HepG2 (cell line): ENCODE measurements around the gene ANKRD53. TPM values are rescaled to one million over a fixed set of nuclear protein-coding genes. Genes with fewer than 3 reads are reported as not detected.

ENCODE experiments used
- ATF7-NPFF ChIP-seq: sonication (generic); formaldehyde crosslinking; IDR thresholded peaks from 2 replicates; pipeline ENCODE4 v1.8.1; 2023; ENCODE audit warnings: mild to moderate bottlenecking, low read depth, missing genetic modification reagents, moderate library complexity
- DRAP1 ChIP-seq: IDR thresholded peaks from 2 replicates; pipeline ENCODE4 v1.6.1; 2016; ENCODE audit warnings: missing genetic modification reagents, missing compliant biosample characterization
- HDAC1 ChIP-seq: sonication (generic); formaldehyde crosslinking; IDR thresholded peaks from 2 replicates; pipeline ENCODE4 v1.5.1; 2020; ENCODE audit warnings: mild to moderate bottlenecking, missing genetic modification reagents
- HDAC2 ChIP-seq: sonication (generic); formaldehyde crosslinking; IDR thresholded peaks from 2 replicates; pipeline ENCODE4 v1.4.0; 2020; ENCODE audit warnings: missing genetic modification reagents
- HNF1B ChIP-seq: sonication (generic); formaldehyde crosslinking; IDR thresholded peaks from 2 replicates; pipeline ENCODE4 v1.5.1; 2020; ENCODE audit warnings: mild to moderate bottlenecking, moderate library complexity, missing genetic modification reagents
- HNRNPH1 ChIP-seq: fragments of 200-400 bp; formaldehyde crosslinking; optimal IDR thresholded peaks from 2 replicates; pipeline ENCODE3; 2017; ENCODE audit warnings: mild to moderate bottlenecking, low read depth, low read length
- HOMEZ ChIP-seq: IDR thresholded peaks from 2 replicates; pipeline ENCODE4 v1.6.1; 2016; ENCODE audit warnings: low read depth
- IKZF1 ChIP-seq: fragments of 450-650 bp; IDR thresholded peaks from 2 replicates; pipeline ENCODE4 v1.7.1; 2016
- JUN ChIP-seq: sonication (generic); formaldehyde crosslinking; IDR thresholded peaks from 2 replicates; pipeline ENCODE4 v1.4.0; 2020; ENCODE audit warnings: mild to moderate bottlenecking, missing genetic modification reagents
- MIXL1 ChIP-seq: IDR thresholded peaks from 2 replicates; pipeline ENCODE4 v1.6.1; 2016
- MXD1 ChIP-seq: sonication (generic); formaldehyde crosslinking; IDR thresholded peaks from 2 replicates; pipeline ENCODE4 v1.4.0; 2020; ENCODE audit warnings: mild to moderate bottlenecking, missing genetic modification reagents
- NFIB ChIP-seq: sonication (generic); formaldehyde crosslinking; IDR thresholded peaks from 2 replicates; pipeline ENCODE4 v1.9.0; 2021; ENCODE audit warnings: missing genetic modification reagents, mild to moderate bottlenecking, borderline replicate concordance
- SATB2 ChIP-seq: sonication (generic); formaldehyde crosslinking; IDR thresholded peaks from 2 replicates; pipeline ENCODE4 v1.5.0; 2020; ENCODE audit warnings: missing genetic modification reagents
- SP140L ChIP-seq: sonication (generic); formaldehyde crosslinking; IDR thresholded peaks from 2 replicates; pipeline ENCODE4 v1.4.0; 2020; ENCODE audit warnings: missing genetic modification reagents, borderline replicate concordance
- SP4 ChIP-seq: sonication (generic); formaldehyde crosslinking; IDR thresholded peaks from 2 replicates; pipeline ENCODE4 v1.8.1; 2023; ENCODE audit warnings: mild to moderate bottlenecking, missing genetic modification reagents
- SRSF9 ChIP-seq: fragments of 200-400 bp; formaldehyde crosslinking; IDR thresholded peaks from 2 replicates; pipeline ENCODE4 v1.6.1; 2018; ENCODE audit warnings: borderline replicate concordance, mild to moderate bottlenecking, low read depth, low read length; ENCODE audit not compliant: insufficient read depth, poor library complexity, severe bottlenecking
- STAG1 ChIP-seq: sonication (generic); formaldehyde crosslinking; IDR thresholded peaks from 2 replicates; pipeline ENCODE4 v1.4.0; 2020; ENCODE audit warnings: missing genetic modification reagents
- TAF15 ChIP-seq: fragments of 200-400 bp; formaldehyde crosslinking; IDR thresholded peaks from one replicate; pipeline ENCODE4 v1.6.1; 2018; ENCODE audit warnings: mild to moderate bottlenecking, low read depth, low read length; ENCODE audit not compliant: poor library complexity, severe bottlenecking
- ZBTB14 ChIP-seq: sonication (generic); formaldehyde crosslinking; IDR thresholded peaks from 2 replicates; pipeline ENCODE4 v1.4.0; 2020; ENCODE audit warnings: missing genetic modification reagents
- ZGPAT ChIP-seq: IDR thresholded peaks from 2 replicates; pipeline ENCODE4 v1.6.1; 2016; ENCODE audit warnings: mild to moderate bottlenecking
- ZNF160 ChIP-seq: sonication (generic); formaldehyde crosslinking; IDR thresholded peaks from 2 replicates; pipeline ENCODE4 v1.8.0; 2022; ENCODE audit warnings: mild to moderate bottlenecking, inconsistent platforms, missing genetic modification reagents
- ZNF510 ChIP-seq: sonication (generic); formaldehyde crosslinking; IDR thresholded peaks from 2 replicates; pipeline ENCODE4 v1.4.0; 2020; ENCODE audit warnings: low read depth, mild to moderate bottlenecking, missing genetic modification reagents
- ZNF776 ChIP-seq: sonication (generic); formaldehyde crosslinking; IDR thresholded peaks from 2 replicates; pipeline ENCODE4 v1.4.0; 2020; ENCODE audit warnings: mild to moderate bottlenecking, missing genetic modification reagents
- polyA plus RNA-seq, 8 experiments: library from polyadenylated mRNA; depleted of rRNA in 3 of 8; stranded (reverse) in 7 of 8; unstranded in 1 of 8; fragments of >200 nt; fragmentation: Illumina TruSeq in 4 of 8; extraction: Trizol in 4 of 8; gene quantifications; 2 replicates each; pipeline versions ENCODE4 v1.2.1 to v1.2.3, GENCODE V29; 2011 to 2016; ENCODE audit warnings: low read depth in 4 of 8, missing spikeins in 1 of 8, mixed read lengths in 1 of 8; ENCODE audit not compliant: insufficient read depth in 1 of 8
- total RNA-seq, 5 experiments: library from RNA; depleted of rRNA; stranded (reverse); fragments of >200 nt; fragmentation: Illumina TruSeq; extraction: Trizol; gene quantifications; 2 replicates each; pipeline ENCODE4 v1.2.3, GENCODE V29; 2016; ENCODE audit warnings: low read depth in 1 of 5

The ANKRD53 gene
- total and polyA plus RNA-seq, 2 of the 13 experiments (the other 11 are each of a cell fraction or from before 2014, with no cell fraction given): 0.15 TPM; not detected in 1

- no peak for TF ChIP-seq NFIB (CRISPR knock-in tag)
- TF ChIP-seq STAG1 (CRISPR knock-in tag): peak; percentile 46
- peak; percentile 36; the same call in 1 of the 2 replicates for TF ChIP-seq ZNF510
- TF ChIP-seq HDAC2 (CRISPR knock-in tag): peak; percentile 47; the same call in 1 of the 2 replicates
- TF ChIP-seq ATF7-NPFF (CRISPR knock-in tag): 0 out of 2 replicates have a peak, but pooled peaks have one; percentile 33
- TF ChIP-seq JUN (CRISPR knock-in tag): peak; percentile 10; the same call in 1 of the 2 replicates
- peak; percentile 82 for TF ChIP-seq ZGPAT (CRISPR knock-in tag)
- TF ChIP-seq SP140L (CRISPR knock-in tag): no peak
- TF ChIP-seq ZNF160 (CRISPR knock-in tag): 0 out of 2 replicates have a peak, but pooled peaks have one; percentile 27
- TF ChIP-seq IKZF1: no peak
- TF ChIP-seq MIXL1 (CRISPR knock-in tag): 0 out of 2 replicates have a peak, but pooled peaks have one; percentile 15
- TF ChIP-seq SRSF9: no peak
- TF ChIP-seq SP4: 0 out of 2 replicates have a peak, but pooled peaks have one; percentile 37
- TF ChIP-seq HDAC1 (CRISPR knock-in tag): peak; percentile 65; the same call in 1 of the 2 replicates
- TF ChIP-seq DRAP1: 0 out of 2 replicates have a peak, but pooled peaks have one; percentile 15
- peak; percentile 42; the same call in 1 of the 2 replicates for TF ChIP-seq HOMEZ (CRISPR knock-in tag)
- no peak for TF ChIP-seq HNRNPH1
- 0 out of 2 replicates have a peak, but pooled peaks have one; percentile 44 for TF ChIP-seq HNF1B (CRISPR knock-in tag)
- no peak for TF ChIP-seq SATB2 (CRISPR knock-in tag)
- no peak for TF ChIP-seq ZBTB14 (CRISPR knock-in tag)
- TF ChIP-seq MXD1 (CRISPR knock-in tag): 0 out of 2 replicates have a peak, but pooled peaks have one; percentile 53
- TF ChIP-seq TAF15: no peak
- TF ChIP-seq ZNF776 (CRISPR knock-in tag): peak; percentile 90; the same call in 1 of the 2 replicates
These were observed 22.6 kb downstream of the ANKRD53 start (continued) for GRCh38 chr2:71000780-71001591.
